Stimulated activated CD4-positive, alpha-beta T cell treated with anti-CD3 and anti-CD28 coated beads, Interleukin-2, amount 100 ng/mL, for 4 hours (primary cell): ENCODE data around the gene PREX1.

ENCODE experiments used
- DNase-seq: peaks from one replicate; pipeline ENCODE4 v3.0.0-alpha.2; 2020; ENCODE audit warnings: low read depth

Gene PREX1

DNA sequence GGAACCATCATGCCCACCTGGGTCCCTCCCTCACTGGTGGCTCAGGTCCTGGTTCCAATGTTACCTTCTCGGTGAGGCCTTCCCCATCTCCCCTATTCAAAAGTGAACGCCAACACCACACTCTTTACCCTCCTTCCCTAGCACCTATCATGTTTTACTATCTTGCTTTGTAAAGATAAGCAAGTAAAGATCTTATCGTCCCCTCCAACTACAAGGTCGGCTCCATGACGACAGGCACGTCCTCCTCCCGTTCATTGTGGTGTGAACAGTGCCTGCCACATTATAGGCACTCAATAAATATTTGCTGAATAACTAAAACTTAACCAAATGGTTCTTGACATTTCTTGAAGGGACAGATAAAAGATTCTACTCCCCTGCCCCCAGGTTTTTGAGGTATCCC, 147.1 kb downstream of the PREX1 start:
- DNase-seq = no peak

- DNase-seq = no peak
These were observed 148.2 kb downstream of the PREX1 start for GRCh38 chr20:48679599-48679998.

DNA sequence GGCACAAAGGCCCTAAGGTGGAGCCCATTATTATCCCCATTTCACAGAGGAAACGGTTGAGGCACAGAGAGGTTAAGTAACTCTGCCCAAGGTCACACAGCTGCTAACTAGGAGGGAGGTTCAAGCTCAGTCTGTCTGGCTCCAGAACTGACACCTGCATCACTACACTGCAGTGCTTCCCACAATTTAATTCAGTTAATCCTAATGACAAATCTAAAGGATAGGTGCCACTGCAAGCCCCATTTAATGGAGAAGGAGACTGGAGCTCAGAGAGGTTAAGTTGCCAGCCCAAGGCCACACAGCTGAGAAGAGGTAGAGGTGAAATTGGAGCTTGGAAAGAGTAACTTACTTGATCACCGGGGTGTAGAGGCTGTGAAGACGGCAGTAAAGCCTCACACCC, 148.8 kb downstream of the PREX1 start:
- DNase-seq = no peak

DNA sequence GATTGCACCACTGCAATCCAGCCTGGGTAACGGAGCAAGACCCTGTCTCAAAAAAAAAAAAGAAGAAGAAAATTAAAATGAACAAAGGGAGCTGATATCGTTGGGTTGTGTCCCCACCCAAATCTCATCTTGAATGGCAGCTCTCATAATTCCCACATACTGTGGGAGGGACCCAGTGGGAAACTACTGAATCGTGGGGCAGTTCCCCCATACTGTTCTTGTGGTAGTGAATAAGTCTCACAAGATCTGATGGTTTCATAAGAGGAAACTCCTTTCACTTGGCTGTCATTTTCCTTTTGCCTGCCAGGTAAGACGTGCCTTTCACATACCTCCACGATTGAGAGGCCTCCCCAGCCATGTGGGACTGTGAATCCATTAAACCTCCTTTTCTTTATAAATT, 149.4 kb downstream of the PREX1 start:
- no peak for DNase-seq

DNA sequence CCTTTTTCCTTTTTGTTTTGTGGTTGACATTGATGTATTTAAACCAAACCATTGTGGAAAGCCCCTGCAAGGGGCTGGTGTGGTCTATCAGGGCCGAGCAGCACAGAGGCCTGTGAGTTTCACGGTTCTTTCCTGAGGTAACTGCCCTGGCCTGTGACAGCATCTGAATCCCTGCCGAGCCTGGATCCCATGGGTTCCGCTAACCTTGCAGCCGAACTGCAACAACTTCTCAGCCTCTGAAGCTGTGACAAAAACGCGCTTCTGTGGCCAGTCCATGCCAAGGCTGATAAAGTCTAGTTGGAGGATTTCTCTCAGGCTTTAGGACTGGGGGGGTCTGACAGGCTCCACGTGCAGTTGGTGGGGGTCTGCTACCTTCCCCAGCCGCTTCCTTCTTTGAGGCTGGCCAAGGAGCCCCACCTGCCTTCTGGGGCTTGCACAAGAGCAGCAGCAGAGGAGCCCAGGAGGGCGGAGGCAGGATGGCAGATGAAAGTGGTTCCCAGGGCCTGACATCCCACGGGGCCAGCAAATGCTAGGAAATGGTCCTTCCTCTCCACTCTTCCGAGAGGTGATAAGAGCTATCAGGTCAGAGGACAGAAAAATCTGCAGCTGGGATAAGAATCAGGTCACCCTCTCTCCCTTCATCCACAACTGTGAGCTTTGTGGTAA, 150.9 kb downstream of the PREX1 start:
- DNase-seq = no peak

DNA sequence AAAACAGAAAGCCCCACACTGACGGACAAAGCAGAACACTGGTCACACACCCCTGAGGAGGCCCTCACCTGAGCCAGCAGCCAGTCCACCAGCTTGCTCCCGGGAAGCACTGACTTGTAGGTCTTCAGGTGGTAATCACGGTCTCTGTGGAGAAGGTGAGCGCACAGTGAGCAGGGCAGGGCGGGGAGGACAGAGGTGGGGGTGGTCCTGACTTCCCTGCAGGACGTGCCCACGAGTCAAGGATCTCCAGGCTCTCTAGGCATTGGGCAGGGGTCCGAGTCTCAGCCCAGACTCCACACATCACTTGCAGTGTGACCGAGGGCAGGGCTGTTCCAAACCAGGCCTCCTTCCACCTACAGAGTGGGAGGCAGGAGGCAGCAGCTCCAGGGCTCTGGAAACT, 151.7 kb downstream of the PREX1 start:
- DNase-seq = no peak

DNA sequence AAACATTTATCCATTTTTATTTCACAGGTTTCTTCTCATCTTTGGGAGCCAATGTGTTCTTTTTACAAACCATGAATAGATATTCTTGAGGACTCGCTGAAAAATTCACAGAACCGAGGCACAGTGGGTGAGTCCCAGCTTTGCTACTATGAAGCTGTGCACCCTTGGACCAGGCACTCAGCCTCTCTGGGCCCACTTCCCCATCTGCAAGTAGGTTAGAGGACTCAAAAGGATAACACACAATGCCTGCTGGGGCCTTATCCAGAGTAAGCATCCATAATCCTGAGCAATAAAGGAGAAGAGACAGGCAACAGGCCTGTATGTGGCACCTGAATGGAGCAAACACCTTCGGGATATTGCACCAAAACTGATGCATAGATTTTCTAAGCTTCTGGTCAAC, 153.3 kb downstream of the PREX1 start:
- no peak for DNase-seq

- no peak for DNase-seq
These were observed 154.3 kb downstream of the PREX1 start for GRCh38 chr20:48673507-48673906.

- no peak for DNase-seq
These were observed 155.5 kb downstream of the PREX1 start for GRCh38 chr20:48672324-48672723.

GRCh38 chr20:48671141-48671540, 156.7 kb downstream of the PREX1 start:
- no peak for DNase-seq

GRCh38 chr20:48669946-48670605, 157.7 kb downstream of the PREX1 start:
- no peak for DNase-seq

GRCh38 chr20:48668451-48668946, 159.3 kb downstream of the PREX1 start:
- no peak for DNase-seq

DNA sequence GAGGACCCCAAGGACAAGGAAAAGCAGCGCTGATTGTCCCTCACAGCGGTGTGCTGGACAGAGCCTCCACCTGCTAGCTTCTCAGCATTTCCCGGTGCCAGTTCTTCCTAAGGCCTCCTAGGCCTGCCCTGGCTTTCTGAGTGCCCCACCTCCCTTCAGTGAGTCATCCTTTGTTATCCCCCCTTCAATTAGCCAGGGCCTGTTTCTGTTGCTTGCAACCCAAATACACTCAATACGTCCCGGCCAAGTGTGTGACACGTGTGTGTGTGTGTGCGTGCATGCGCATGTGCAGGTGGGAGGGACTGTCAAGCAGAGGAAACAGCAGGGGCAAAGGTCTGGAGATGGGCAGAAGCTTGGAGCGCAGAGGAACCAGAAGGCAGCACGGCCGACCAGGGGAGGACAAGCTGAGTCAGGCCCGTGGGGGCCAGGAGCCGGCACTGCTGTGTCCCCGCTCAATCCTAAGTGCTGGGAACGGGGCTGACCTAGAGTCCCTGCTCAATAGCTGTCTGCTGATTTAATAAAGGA, 159.8 kb downstream of the PREX1 start:
- no peak for DNase-seq

DNA sequence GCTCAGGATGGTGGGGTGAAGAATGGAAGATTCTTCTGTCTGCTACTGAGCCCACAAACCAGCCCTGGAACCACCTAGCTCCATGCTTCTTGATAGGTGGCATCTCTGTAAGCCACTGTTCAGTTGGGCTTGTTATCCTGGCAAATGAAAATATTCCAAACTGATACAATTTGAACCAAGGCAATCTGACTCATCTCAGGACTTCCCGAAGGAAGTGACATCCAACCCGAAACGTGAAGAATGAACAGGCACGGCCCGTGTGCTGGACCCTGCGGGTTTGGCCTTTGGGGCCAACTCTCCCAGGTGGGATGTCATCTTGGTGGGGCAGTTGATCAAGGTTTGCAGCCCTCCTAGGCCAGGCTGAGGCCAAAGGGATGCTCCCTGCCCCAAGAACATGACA, 160.3 kb downstream of the PREX1 start:
- DNase-seq = no peak

GRCh38 chr20:48665785-48666184, 162.0 kb downstream of the PREX1 start:
- DNase-seq = no peak

DNA sequence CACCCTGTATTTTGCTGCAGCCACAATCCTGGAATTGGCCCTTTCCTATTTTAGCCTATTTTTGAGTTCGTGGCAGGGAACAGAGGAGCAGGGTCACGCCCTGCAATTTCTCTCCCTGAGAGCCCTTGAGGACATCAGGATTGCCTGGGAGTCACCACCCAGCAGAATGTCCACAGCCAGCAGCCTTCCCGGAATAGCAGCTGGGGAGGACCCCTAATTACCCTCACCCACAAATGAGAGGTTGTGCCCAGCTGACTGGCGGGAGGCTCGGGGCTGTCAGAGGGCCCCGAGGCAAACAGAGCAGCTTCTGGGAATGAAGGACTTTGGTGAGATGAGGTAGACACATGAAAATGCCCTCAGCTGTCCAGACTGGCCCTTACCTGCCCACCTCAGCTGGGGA, 165.1 kb downstream of the PREX1 start:
- no peak for DNase-seq

GRCh38 chr20:48661575-48662455, 166.0 kb downstream of the PREX1 start:
- no peak for DNase-seq

DNA sequence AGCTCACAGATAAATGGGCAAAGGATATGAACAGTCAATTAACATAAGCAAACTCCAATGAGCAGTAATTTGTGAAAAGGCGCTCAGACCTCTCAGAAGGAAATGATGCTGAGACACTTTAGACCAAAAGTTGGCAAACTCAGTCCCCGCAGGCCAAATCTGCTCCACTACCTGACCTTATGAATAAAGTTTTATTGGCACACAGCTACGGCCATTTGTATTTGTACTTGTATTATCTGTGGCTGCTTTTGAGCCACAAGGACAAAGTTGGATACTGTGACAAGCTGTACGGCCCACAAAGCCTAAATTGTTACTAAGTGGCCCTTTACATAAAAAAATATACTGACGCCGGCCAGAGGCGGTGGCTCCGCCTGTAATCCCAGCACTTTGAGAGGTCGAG, 167.0 kb downstream of the PREX1 start:
- no peak for DNase-seq

GRCh38 chr20:48659858-48660257, 167.9 kb downstream of the PREX1 start:
- DNase-seq = no peak

- no peak for DNase-seq
These were observed 169.3 kb downstream of the PREX1 start for GRCh38 chr20:48658505-48658904.

DNA sequence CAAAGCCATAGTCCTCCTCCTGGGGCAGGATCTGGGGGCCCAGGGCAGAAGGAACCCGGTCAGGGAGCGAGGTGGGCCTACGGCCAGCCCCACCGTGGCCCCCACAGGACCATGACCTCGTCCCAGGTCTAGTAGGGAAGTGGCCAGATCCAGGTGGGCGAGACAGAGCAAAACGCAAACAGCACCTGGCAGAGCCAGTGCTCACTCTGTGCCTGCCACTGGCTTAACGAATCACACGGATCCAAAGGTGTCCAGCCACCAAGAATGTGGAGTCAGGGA, 169.7 kb downstream of the PREX1 start:
- DNase-seq = no peak

GRCh38 chr20:48657426-48658197, 170.2 kb downstream of the PREX1 start:
- peak; percentile 47 for DNase-seq
